IMR-90 (cell line): Measurements from ENCODE around the gene CAPN2. TPM values are rescaled to one million over a fixed set of nuclear protein-coding genes. Genes with fewer than 3 reads are reported as not detected.

Source experiments
- ATAC-seq: fragments of 200-7000 bp; cut with Tn5 transposase; 2 replicates; pipeline ENCODE4 v1.9.1; 2020; ENCODE audit warnings: low read depth, mild to moderate bottlenecking, moderate library complexity
- BruUV-seq: library from RNA; stranded (reverse); fragments of 400-500 nt; replicated peaks from 2 replicates; lab custom pipeline; 2021; lab: Mats Ljungman, UMichigan
- CTCF ChIA-PET: fragments of 300-600 bp; formaldehyde crosslinking; extraction: SDS; loops from one replicate; lab custom pipeline; 2021; ENCODE audit warnings: antibody characterized with exemption; lab: Yijun Ruan, JAX
- POLR2A ChIA-PET: fragments of 300-600 bp; sonication (Branson Sonifier 250); formaldehyde crosslinking; loops from one replicate; lab custom pipeline; 2022; ENCODE audit warnings: antibody characterized with exemption; ENCODE audit not compliant: unreplicated experiment; lab: Charles Lee
- DNase-seq: peaks from one replicate; pipeline ENCODE4 v3.0.0; 2013
- H2AFZ ChIP-seq: replicated peaks from 2 replicates; pipeline ENCODE3; 2013; ENCODE audit warnings: low read length, mild to moderate bottlenecking; ENCODE audit not compliant: poor library complexity
- H2AK5ac ChIP-seq: 2 replicates; pipeline ENCODE4 v1.6.1; 2013; ENCODE audit warnings: low read depth, low read length, inconsistent platforms
- H2AK9ac ChIP-seq: replicated peaks from 2 replicates; pipeline ENCODE3; 2013; ENCODE audit warnings: mild to moderate bottlenecking, low read depth, low read length, moderate library complexity; ENCODE audit not compliant: poor library complexity
- H2BK120ac ChIP-seq: 2 replicates; pipeline ENCODE4 v1.6.1; 2013; ENCODE audit warnings: low read depth, low read length, inconsistent platforms
- H2BK15ac ChIP-seq: 3 replicates; pipeline ENCODE4 v1.6.1; 2013; ENCODE audit warnings: low read depth, low read length, inconsistent platforms
- H2BK20ac ChIP-seq: 2 replicates; pipeline ENCODE4 v1.6.1; 2013; ENCODE audit warnings: low read depth, mild to moderate bottlenecking, inconsistent platforms, low read length, moderate library complexity
- H2BK5ac ChIP-seq: 2 replicates; pipeline ENCODE4 v1.6.1; 2013; ENCODE audit warnings: mild to moderate bottlenecking, low read depth, low read length, inconsistent platforms; ENCODE audit not compliant: poor library complexity, severe bottlenecking
- H3K14ac ChIP-seq: replicated peaks from 2 replicates; pipeline ENCODE4 v1.6.1; 2013; ENCODE audit warnings: low read depth, low read length, inconsistent platforms
- H3K18ac ChIP-seq: 2 replicates; pipeline ENCODE4 v1.6.1; 2013; ENCODE audit warnings: low read depth, low read length, control low read depth
- H3K23ac ChIP-seq: 2 replicates; pipeline ENCODE4 v1.6.1; 2013; ENCODE audit warnings: low read depth, low read length, inconsistent platforms
- H3K27ac ChIP-seq: 2 replicates; pipeline ENCODE4 v1.5.1; 2013; ENCODE audit warnings: mild to moderate bottlenecking, control low read depth, low read length; ENCODE audit not compliant: insufficient read depth
- H3K27me3 ChIP-seq: 2 replicates; pipeline ENCODE4 v1.6.1; 2013; ENCODE audit warnings: low read length; ENCODE audit not compliant: control insufficient read depth, insufficient read depth
- H3K36me3 ChIP-seq: 2 replicates; pipeline ENCODE4 v1.6.1; 2013; ENCODE audit warnings: low read length, mixed read lengths; ENCODE audit not compliant: control insufficient read depth, insufficient read depth
- H3K4ac ChIP-seq: 2 replicates; pipeline ENCODE4 v1.6.1; 2013; ENCODE audit warnings: low read depth, low read length, inconsistent platforms
- H3K4me1 ChIP-seq: 2 replicates; pipeline ENCODE4 v1.6.1; 2013; ENCODE audit warnings: low read length, mixed read lengths; ENCODE audit not compliant: control insufficient read depth, insufficient read depth
- H3K4me2 ChIP-seq: 2 replicates; pipeline ENCODE4 v1.6.1; 2013; ENCODE audit warnings: low read depth, mild to moderate bottlenecking, control low read depth, low read length, moderate library complexity
- H3K4me3 ChIP-seq: 2 replicates; pipeline ENCODE4 v1.5.1; 2013; ENCODE audit warnings: low read depth, mild to moderate bottlenecking, control low read depth, low read length, moderate library complexity; ENCODE audit not compliant: insufficient read depth
- H3K56ac ChIP-seq: 2 replicates; pipeline ENCODE4 v1.6.1; 2013; ENCODE audit warnings: low read length, inconsistent platforms; ENCODE audit not compliant: insufficient read depth; ENCODE audit errors: extremely low read depth
- H3K79me1 ChIP-seq, 2 experiments: 2 replicates each; pipeline ENCODE4 v1.6.1; 2013; ENCODE audit warnings: low read length in 2 of 2, inconsistent platforms in 1 of 2, low read depth in 1 of 2
- H3K9ac ChIP-seq: 2 replicates; pipeline ENCODE4 v1.6.1; 2013; ENCODE audit warnings: low read depth, low read length, control low read depth
- H3K9me1 ChIP-seq: 2 replicates; pipeline ENCODE4 v1.6.1; 2013; ENCODE audit warnings: low read length, inconsistent platforms; ENCODE audit not compliant: insufficient read depth
- H3K9me3 ChIP-seq: 2 replicates; pipeline ENCODE4 v1.6.1; 2013; ENCODE audit warnings: low read length; ENCODE audit not compliant: control insufficient read depth, insufficient read depth
- H4K20me1 ChIP-seq: 2 replicates; pipeline ENCODE4 v1.6.1; 2013; ENCODE audit warnings: low read length, inconsistent platforms; ENCODE audit not compliant: insufficient read depth
- H4K5ac ChIP-seq: 2 replicates; pipeline ENCODE4 v1.6.1; 2013; ENCODE audit warnings: mild to moderate bottlenecking, low read depth, low read length, control low read depth
- H4K8ac ChIP-seq, 2 experiments: 2 replicates each; pipeline ENCODE4 v1.6.1; 2013; ENCODE audit warnings: low read depth in 2 of 2, low read length in 2 of 2, control low read depth in 1 of 2, inconsistent platforms in 1 of 2
- H4K91ac ChIP-seq: 2 replicates; pipeline ENCODE4 v1.6.1; 2013; ENCODE audit warnings: low read depth, low read length, inconsistent platforms; ENCODE audit not compliant: insufficient read depth
- BHLHE40 ChIP-seq: fragments of 150-350 bp; IDR thresholded peaks from 2 replicates; pipeline ENCODE4 v1.6.1; 2016; ENCODE audit warnings: mild to moderate bottlenecking, low read depth, low read length
- CEBPB ChIP-seq: IDR thresholded peaks from 2 replicates; pipeline ENCODE4 v1.6.1; 2012; ENCODE audit warnings: low read depth, low read length, improper control_type of control experiment
- CHD1 ChIP-seq: IDR thresholded peaks from 2 replicates; pipeline ENCODE4 v1.6.1; 2012; ENCODE audit warnings: low read depth, low read length, improper control_type of control experiment
- FOS ChIP-seq: fragments of 150-350 bp; IDR thresholded peaks from 2 replicates; pipeline ENCODE4 v1.6.1; 2016; ENCODE audit warnings: low read depth, low read length
- MAFK ChIP-seq: IDR thresholded peaks from 2 replicates; pipeline ENCODE4 v1.6.1; 2012; ENCODE audit warnings: low read depth, low read length, improper control_type of control experiment
- MAZ ChIP-seq: IDR thresholded peaks from 2 replicates; pipeline ENCODE4 v1.6.1; 2012; ENCODE audit warnings: low read depth, mild to moderate bottlenecking, low read length, improper control_type of control experiment, moderate library complexity, borderline replicate concordance
- MXI1 ChIP-seq: IDR thresholded peaks from 2 replicates; pipeline ENCODE4 v1.6.1; 2012; ENCODE audit warnings: low read depth, mild to moderate bottlenecking, low read length, moderate library complexity, borderline replicate concordance
- NFE2L2 ChIP-seq: fragments of 150-350 bp; IDR thresholded peaks from 2 replicates; pipeline ENCODE4 v1.6.1; 2016; ENCODE audit warnings: low read depth, mild to moderate bottlenecking, low read length
- POLR2A ChIP-seq: IDR thresholded peaks from 2 replicates; pipeline ENCODE4 v1.6.1; 2012; ENCODE audit warnings: mild to moderate bottlenecking, low read depth, low read length
- RAD21 ChIP-seq: IDR thresholded peaks from 2 replicates; pipeline ENCODE4 v1.6.1; 2012; ENCODE audit warnings: low read length, improper control_type of control experiment
- RCOR1 ChIP-seq: IDR thresholded peaks from 2 replicates; pipeline ENCODE4 v1.6.1; 2012; ENCODE audit warnings: mild to moderate bottlenecking, low read length, improper control_type of control experiment; ENCODE audit not compliant: insufficient replicate concordance
- RFX5 ChIP-seq: IDR thresholded peaks from 2 replicates; pipeline ENCODE4 v1.8.0; 2012; ENCODE audit warnings: low read depth, mild to moderate bottlenecking, low read length, moderate library complexity
- SMC3 ChIP-seq: fragments of 150-350 bp; IDR thresholded peaks from 2 replicates; pipeline ENCODE4 v1.6.1; 2016; ENCODE audit warnings: low read depth, mild to moderate bottlenecking, antibody characterized with exemption, low read length, moderate library complexity
- WGBS, 2 experiments: methylation state at CpG; one replicate each; pipeline versions ENCODE4 v1.1.5 to v1.1.7; 2013; ENCODE audit warnings: missing lambda C conversion rate in 2 of 2; ENCODE audit not compliant: insufficient read length in 1 of 2; ENCODE audit errors: extremely low coverage in 2 of 2; 5-methylcytosine and 5-hydroxymethylcytosine counted together
- dilution Hi-C: fragments of 300-500 bp; cut with HindIII; formaldehyde crosslinking; loops from one replicate; pipeline ENCODE4 v1.14.3; 2018; ENCODE audit warnings: low sequenced_read_pairs; ENCODE audit not compliant: unreplicated experiment
- in situ Hi-C: fragments of 300-500 bp; cut with MboI; formaldehyde crosslinking; loops from 3 replicates; pipeline ENCODE4 v1.14.3; 2019; ENCODE audit warnings: low sequenced_read_pairs, inconsistent platforms, mixed read lengths
- intact Hi-C: fragments of 100-400 bp; cut with micrococcal nuclease; formaldehyde crosslinking; loops from 2 replicates; pipeline ENCODE4 v1.10.0; 2022
- polyA plus RNA-seq, 3 experiments: library from polyadenylated mRNA; depleted of rRNA; stranded (reverse); fragments of >200 nt; gene quantifications; 2 replicates each; pipeline ENCODE4 v1.2.3, GENCODE V29; 2012; ENCODE audit warnings: low replicate concordance in 1 of 3
- total RNA-seq: library from RNA; depleted of rRNA; stranded (reverse); fragments of >200 nt; gene quantifications from 2 replicates; pipeline ENCODE4 v1.2.3, GENCODE V29; 2012
- TF ChIP-seq, protein P1 (sequence below): fragments of 150-350 bp; IDR thresholded peaks from 2 replicates; pipeline ENCODE4 v1.6.1; 2016; ENCODE audit warnings: low read depth, mild to moderate bottlenecking, low read length, moderate library complexity, borderline replicate concordance
- TF ChIP-seq, protein P2 (sequence below): conservative IDR thresholded peaks from 2 replicates; pipeline ENCODE4 v1.5.1; 2012; ENCODE audit warnings: mild to moderate bottlenecking, low read depth, low read length, improper control_type of control experiment
- TF ChIP-seq, protein P3 (sequence below): fragments of 150-350 bp; IDR thresholded peaks from 2 replicates; pipeline ENCODE4 v1.6.1; 2017; ENCODE audit warnings: mild to moderate bottlenecking, antibody characterized with exemption, low read length, low read depth

Gene CAPN2
- total and polyA plus RNA-seq, 2 of the 4 experiments (the other 2 are of a cell fraction): 339 to 430 TPM

DNA sequence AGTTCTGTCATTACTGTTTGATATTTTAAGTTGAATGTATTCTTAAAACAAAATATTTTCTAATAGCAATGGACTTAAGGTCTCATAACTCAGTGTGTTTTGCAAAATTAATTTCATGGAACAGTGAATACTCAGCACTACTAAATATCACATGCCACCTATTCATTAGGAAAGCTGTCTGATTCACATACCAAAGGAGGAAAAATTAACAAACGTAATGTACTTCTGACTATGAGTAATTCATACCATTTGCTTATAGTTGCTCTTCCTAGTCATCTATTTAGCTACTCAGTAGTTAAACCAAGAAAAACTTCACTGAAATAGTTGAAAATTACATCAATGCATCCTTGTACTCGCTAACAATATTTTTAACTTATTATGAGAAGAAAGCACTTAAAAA lies 98.2 kb downstream of the CAPN2 start:
- Histone ChIP-seq H3K36me3 (peaks cover 32% of the 10 kb centered on the region), H2AK9ac (no peak overlapping the region), H3K79me1 (peaks cover 22 to 33% of the 10 kb centered on the region in 2 experiments), H3K27ac (no peak overlapping the region), H3K18ac (no peak overlapping the region), H3K23ac (no peak overlapping the region), H3K9me1 (peaks cover 2% of the 10 kb centered on the region; the same call in 1 of the 2 replicates), H4K91ac (no peak overlapping the region), H2BK120ac (no peak overlapping the region), H3K4me2 (no peak overlapping the region), H4K20me1 (peaks cover 6% of the 10 kb centered on the region; the same call in 1 of the 2 replicates), H3K27me3 (no peaks in the 10 kb centered on the region), H3K14ac (no peak overlapping the region), H2AK5ac (no peak overlapping the region), H3K4me3 (no peak overlapping the region), H3K4me1 (peaks cover 2% of the 10 kb centered on the region; the same call in 1 of the 2 replicates), H3K56ac (no peak overlapping the region), H2BK15ac (no peak overlapping the region), H3K9ac (no peak overlapping the region), H2BK20ac (no peak overlapping the region), H4K5ac (no peak overlapping the region), H2BK5ac (no peak overlapping the region), H4K8ac (no peak overlapping the region), H2AFZ (no peak overlapping the region), H3K4ac (no peak overlapping the region), H3K9me3 (no peaks in the 10 kb centered on the region)
- DNase-seq (no peak), ATAC-seq (no peak; the same call in 1 of the 2 replicates)
- BruUV-seq: no TSS peak
- ChIA-PET POLR2A (no interaction called here), CTCF (interaction anchor here (0.5 to 1.1 kb wide), 2 partner anchors 10 to 51 kb away, joined by 3 to 5 read pairs; no protein-coding TSS in a partner anchor)
- WGBS, 2 experiments: no CpG with 5 or more reads among the region's 2 CpGs
- TF ChIP-seq RCOR1 (no peak), CHD1 (no peak), CEBPB (no peak), SMC3 (no peak), MAZ (no peak), MXI1 (no peak), MAFK (no peak), BHLHE40 (no peak), POLR2A (no peak), RAD21 (no peak), FOS (no peak), NFE2L2 (no peak), RFX5 (no peak)
- TF ChIP-seq, protein P1, sequence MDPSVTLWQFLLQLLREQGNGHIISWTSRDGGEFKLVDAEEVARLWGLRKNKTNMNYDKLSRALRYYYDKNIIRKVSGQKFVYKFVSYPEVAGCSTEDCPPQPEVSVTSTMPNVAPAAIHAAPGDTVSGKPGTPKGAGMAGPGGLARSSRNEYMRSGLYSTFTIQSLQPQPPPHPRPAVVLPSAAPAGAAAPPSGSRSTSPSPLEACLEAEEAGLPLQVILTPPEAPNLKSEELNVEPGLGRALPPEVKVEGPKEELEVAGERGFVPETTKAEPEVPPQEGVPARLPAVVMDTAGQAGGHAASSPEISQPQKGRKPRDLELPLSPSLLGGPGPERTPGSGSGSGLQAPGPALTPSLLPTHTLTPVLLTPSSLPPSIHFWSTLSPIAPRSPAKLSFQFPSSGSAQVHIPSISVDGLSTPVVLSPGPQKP: no peak
- TF ChIP-seq, protein P2, sequence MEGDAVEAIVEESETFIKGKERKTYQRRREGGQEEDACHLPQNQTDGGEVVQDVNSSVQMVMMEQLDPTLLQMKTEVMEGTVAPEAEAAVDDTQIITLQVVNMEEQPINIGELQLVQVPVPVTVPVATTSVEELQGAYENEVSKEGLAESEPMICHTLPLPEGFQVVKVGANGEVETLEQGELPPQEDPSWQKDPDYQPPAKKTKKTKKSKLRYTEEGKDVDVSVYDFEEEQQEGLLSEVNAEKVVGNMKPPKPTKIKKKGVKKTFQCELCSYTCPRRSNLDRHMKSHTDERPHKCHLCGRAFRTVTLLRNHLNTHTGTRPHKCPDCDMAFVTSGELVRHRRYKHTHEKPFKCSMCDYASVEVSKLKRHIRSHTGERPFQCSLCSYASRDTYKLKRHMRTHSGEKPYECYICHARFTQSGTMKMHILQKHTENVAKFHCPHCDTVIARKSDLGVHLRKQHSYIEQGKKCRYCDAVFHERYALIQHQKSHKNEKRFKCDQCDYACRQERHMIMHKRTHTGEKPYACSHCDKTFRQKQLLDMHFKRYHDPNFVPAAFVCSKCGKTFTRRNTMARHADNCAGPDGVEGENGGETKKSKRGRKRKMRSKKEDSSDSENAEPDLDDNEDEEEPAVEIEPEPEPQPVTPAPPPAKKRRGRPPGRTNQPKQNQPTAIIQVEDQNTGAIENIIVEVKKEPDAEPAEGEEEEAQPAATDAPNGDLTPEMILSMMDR: no peak
- TF ChIP-seq, protein P3, sequence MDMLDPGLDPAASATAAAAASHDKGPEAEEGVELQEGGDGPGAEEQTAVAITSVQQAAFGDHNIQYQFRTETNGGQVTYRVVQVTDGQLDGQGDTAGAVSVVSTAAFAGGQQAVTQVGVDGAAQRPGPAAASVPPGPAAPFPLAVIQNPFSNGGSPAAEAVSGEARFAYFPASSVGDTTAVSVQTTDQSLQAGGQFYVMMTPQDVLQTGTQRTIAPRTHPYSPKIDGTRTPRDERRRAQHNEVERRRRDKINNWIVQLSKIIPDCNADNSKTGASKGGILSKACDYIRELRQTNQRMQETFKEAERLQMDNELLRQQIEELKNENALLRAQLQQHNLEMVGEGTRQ: no peak
- dilution Hi-C loops: no loop called here
- intact Hi-C loops: loop anchor here (2.0 to 10.0 kb wide), 3 partner anchors 36 to 304 kb away; partner anchors contain the start of gene FBXO28
- in situ Hi-C loops: no loop called here
